ENCODE data around the gene ABCC4. TPM values are rescaled to one million over a fixed set of nuclear protein-coding genes. Genes with fewer than 3 reads are reported as not detected.

Gene ABCC4
- total and polyA plus RNA-seq, 9 of the 15 experiments (the other 6 are each of a cell fraction or from before 2014, with no cell fraction given) = 9.4 to 46.1 (median 25.4) TPM

- peaks cover 52% of the 10 kb centered on the region for H3K79me2 ChIP-seq (ENCODE audit: control insufficient read depth, insufficient read depth, low read length)
Observed at GRCh38 chr13:95226476-95226875, 74.8 kb downstream of the ABCC4 start.

More at GRCh38 chr13:95226476-95226875, 74.8 kb downstream of the ABCC4 start:
- BruUV-seq (replicated peaks) = no TSS peak
- in situ Hi-C loops (cut with MboI) = no loop called here
- ATAC-seq (peak; percentile 72), FAIRE-seq (no peak), DNase-seq (ENCODE audit: extremely low read depth in 1 of 4, low spot score in 3 of 4) (peak; percentile 28 to 42 (median 37))
- Histone ChIP-seq H3K4me1 (replicated peaks in 1 of 2; ENCODE audit: control insufficient read depth in 2 of 2, insufficient read depth in 2 of 2, low read length in 2 of 2) (peaks cover 9 to 32% of the 10 kb centered on the region in 2 experiments; a peak in 4 of 5 replicates), H3K27me3 (ENCODE audit: control insufficient read depth in 2 of 2, insufficient read depth in 2 of 2, low read length in 2 of 2) (no peaks in the 10 kb centered on the region), H3K36me3 (ENCODE audit: control insufficient read depth, insufficient read depth, low read length) (peaks cover 7% of the 10 kb centered on the region; the same call in 1 of the 3 replicates), H3K9me3 (replicated peaks; ENCODE audit: control insufficient read depth, insufficient read depth, low read depth, low read length) (no peaks in the 10 kb centered on the region), H3K4me3 (no peak overlapping the region), H3K9me1 (ENCODE audit: control insufficient read depth, insufficient read depth, low read length) (no peaks in the 10 kb centered on the region), H2AFZ (ENCODE audit: low read depth, low read length) (no peak overlapping the region), H4K20me1 (replicated peaks; ENCODE audit: control insufficient read depth, insufficient read depth, low read length) (no peaks in the 10 kb centered on the region), H3K27ac (ENCODE audit: extremely low read depth, low read depth, low read length) (peak overlapping the region; percentile 69; the same call in 2 of the 3 replicates), H3K4me2 (ENCODE audit: insufficient read depth, low read length) (peak overlapping the region; percentile 34; the same call in 1 of the 2 replicates), H3K9ac (ENCODE audit: insufficient read depth in 1 of 2, low read depth in 2 of 2, low read length in 2 of 2) (peak overlapping the region; percentile 37 to 45; a peak in 2 of 4 replicates)
- intact Hi-C loops (cut with micrococcal nuclease) = loop anchor here (5.0 kb wide), 1 partner anchor 46 kb away; no protein-coding TSS in a partner anchor
- TF ChIP-seq SRF (CRISPR knock-in tag; IDR thresholded peaks at IDR 0.05) (no peak), PTTG1 (tag; IDR thresholded peaks at IDR 0.05; ENCODE audit: low read depth) (0 out of 2 replicates have a peak, but pooled peaks have one; percentile 29), NR4A1 (CRISPR knock-in tag; IDR thresholded peaks at IDR 0.05) (no peak), NR4A1 (tag; IDR thresholded peaks at IDR 0.05) (peak; percentile 38; the same call in 1 of the 2 replicates), L3MBTL2 (IDR thresholded peaks at IDR 0.05) (0 out of 2 replicates have a peak, but pooled peaks have one; percentile 8), ILK (tag; IDR thresholded peaks at IDR 0.05; ENCODE audit: borderline replicate concordance, low read depth) (no peak), DMBX1 (CRISPR knock-in tag; IDR thresholded peaks at IDR 0.05; ENCODE audit: borderline replicate concordance) (peak; percentile 61; the same call in 1 of the 2 replicates), RAD21 (CRISPR knock-in tag; conservative IDR thresholded peaks at IDR 0.05 in 1 of 2, IDR thresholded peaks at IDR 0.05 in 1 of 2) (peak in 1 of 2 experiments; percentile 48; a peak in 2 of 4 replicates), NCOA1 (IDR thresholded peaks at IDR 0.05; ENCODE audit: low read depth) (no peak)
- TF ChIP-seq, protein P1, sequence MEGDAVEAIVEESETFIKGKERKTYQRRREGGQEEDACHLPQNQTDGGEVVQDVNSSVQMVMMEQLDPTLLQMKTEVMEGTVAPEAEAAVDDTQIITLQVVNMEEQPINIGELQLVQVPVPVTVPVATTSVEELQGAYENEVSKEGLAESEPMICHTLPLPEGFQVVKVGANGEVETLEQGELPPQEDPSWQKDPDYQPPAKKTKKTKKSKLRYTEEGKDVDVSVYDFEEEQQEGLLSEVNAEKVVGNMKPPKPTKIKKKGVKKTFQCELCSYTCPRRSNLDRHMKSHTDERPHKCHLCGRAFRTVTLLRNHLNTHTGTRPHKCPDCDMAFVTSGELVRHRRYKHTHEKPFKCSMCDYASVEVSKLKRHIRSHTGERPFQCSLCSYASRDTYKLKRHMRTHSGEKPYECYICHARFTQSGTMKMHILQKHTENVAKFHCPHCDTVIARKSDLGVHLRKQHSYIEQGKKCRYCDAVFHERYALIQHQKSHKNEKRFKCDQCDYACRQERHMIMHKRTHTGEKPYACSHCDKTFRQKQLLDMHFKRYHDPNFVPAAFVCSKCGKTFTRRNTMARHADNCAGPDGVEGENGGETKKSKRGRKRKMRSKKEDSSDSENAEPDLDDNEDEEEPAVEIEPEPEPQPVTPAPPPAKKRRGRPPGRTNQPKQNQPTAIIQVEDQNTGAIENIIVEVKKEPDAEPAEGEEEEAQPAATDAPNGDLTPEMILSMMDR (IDR thresholded peaks at IDR 0.05 in 2 of 3, conservative IDR thresholded peaks at IDR 0.05 in 1 of 3; ENCODE audit: insufficient read depth in 2 of 3, low read depth in 1 of 3, low read length in 3 of 3) = peak in 2 of 3 experiments; percentile 6 to 23; a peak in 1 of 6 replicates
- TF ChIP-seq, protein P2, sequence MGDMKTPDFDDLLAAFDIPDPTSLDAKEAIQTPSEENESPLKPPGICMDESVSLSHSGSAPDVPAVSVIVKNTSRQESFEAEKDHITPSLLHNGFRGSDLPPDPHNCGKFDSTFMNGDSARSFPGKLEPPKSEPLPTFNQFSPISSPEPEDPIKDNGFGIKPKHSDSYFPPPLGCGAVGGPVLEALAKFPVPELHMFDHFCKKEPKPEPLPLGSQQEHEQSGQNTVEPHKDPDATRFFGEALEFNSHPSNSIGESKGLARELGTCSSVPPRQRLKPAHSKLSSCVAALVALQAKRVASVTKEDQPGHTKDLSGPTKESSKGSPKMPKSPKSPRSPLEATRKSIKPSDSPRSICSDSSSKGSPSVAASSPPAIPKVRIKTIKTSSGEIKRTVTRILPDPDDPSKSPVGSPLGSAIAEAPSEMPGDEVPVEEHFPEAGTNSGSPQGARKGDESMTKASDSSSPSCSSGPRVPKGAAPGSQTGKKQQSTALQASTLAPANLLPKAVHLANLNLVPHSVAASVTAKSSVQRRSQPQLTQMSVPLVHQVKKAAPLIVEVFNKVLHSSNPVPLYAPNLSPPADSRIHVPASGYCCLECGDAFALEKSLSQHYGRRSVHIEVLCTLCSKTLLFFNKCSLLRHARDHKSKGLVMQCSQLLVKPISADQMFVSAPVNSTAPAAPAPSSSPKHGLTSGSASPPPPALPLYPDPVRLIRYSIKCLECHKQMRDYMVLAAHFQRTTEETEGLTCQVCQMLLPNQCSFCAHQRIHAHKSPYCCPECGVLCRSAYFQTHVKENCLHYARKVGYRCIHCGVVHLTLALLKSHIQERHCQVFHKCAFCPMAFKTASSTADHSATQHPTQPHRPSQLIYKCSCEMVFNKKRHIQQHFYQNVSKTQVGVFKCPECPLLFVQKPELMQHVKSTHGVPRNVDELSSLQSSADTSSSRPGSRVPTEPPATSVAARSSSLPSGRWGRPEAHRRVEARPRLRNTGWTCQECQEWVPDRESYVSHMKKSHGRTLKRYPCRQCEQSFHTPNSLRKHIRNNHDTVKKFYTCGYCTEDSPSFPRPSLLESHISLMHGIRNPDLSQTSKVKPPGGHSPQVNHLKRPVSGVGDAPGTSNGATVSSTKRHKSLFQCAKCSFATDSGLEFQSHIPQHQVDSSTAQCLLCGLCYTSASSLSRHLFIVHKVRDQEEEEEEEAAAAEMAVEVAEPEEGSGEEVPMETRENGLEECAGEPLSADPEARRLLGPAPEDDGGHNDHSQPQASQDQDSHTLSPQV (IDR thresholded peaks at IDR 0.05) = peak; percentile 47
- TF ChIP-seq, protein P3, sequence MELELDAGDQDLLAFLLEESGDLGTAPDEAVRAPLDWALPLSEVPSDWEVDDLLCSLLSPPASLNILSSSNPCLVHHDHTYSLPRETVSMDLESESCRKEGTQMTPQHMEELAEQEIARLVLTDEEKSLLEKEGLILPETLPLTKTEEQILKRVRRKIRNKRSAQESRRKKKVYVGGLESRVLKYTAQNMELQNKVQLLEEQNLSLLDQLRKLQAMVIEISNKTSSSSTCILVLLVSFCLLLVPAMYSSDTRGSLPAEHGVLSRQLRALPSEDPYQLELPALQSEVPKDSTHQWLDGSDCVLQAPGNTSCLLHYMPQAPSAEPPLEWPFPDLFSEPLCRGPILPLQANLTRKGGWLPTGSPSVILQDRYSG (tag; conservative IDR thresholded peaks at IDR 0.05; ENCODE audit: low read depth) = 0 out of 2 replicates have a peak, but pooled peaks have one; percentile 41
- WGBS (ENCODE audit: insufficient coverage, low coverage, missing lambda C conversion rate) = 33% methylated on average over 5 of the region's 5 CpGs
- CTCF ChIA-PET (ENCODE audit: low intra/inter-chr PET ratio) = no interaction called here
- POLR2A ChIA-PET = interaction anchor here (0.5 to 1.9 kb wide), 4 partner anchors 9 to 455 kb away, joined by 3 to 5 read pairs (median 3); no protein-coding TSS in a partner anchor

Measured in K562 (cell line).